Endothelial cell of umbilical vein (primary cell): ENCODE measurements around the gene ECPAS. TPM values are rescaled to one million over a fixed set of nuclear protein-coding genes. Genes with fewer than 3 reads are reported as not detected.

ENCODE experiments used
- BruUV-seq: library from RNA; stranded (reverse); fragments of 400-500 nt; replicated peaks from 2 replicates; lab custom pipeline; 2021; lab: Mats Ljungman, UMichigan
- CTCF ChIA-PET: fragments of 300-600, 350-600 bp; sonication (Branson Sonifier 250); formaldehyde crosslinking; loops from one replicate; lab custom pipeline; 2021; ENCODE audit warnings: antibody characterized with exemption, inconsistent platforms; lab: Charles Lee
- POLR2A ChIA-PET: fragments of 300-600, 350-600 bp; sonication (Branson Sonifier 250); formaldehyde crosslinking; loops from one replicate; lab custom pipeline; 2021; ENCODE audit warnings: antibody characterized with exemption, inconsistent platforms; lab: Charles Lee
- DNase-seq: peaks from one replicate; pipeline ENCODE4 v3.0.0-alpha.2; 2011; ENCODE audit warnings: low read depth, low spot score
- FAIRE-seq: peaks from 2 replicates; lab custom pipeline; 2011; peaks lifted over from hg19 to GRCh38; lab: Jason Lieb, UNC
- H2AFZ ChIP-seq: 2 replicates; pipeline ENCODE4 v1.6.0; 2012; ENCODE audit warnings: low read depth, low read length, control low read depth, inconsistent platforms
- H3K27ac ChIP-seq: 2 replicates; pipeline ENCODE4 v1.5.1; 2011; ENCODE audit warnings: low read depth, mild to moderate bottlenecking, control low read depth, low read length, moderate library complexity; ENCODE audit not compliant: insufficient read depth
- H3K27me3 ChIP-seq, 2 experiments: 2 replicates each; pipeline versions ENCODE4 v1.6.0 to v1.6.1; 2011; ENCODE audit warnings: low read length in 2 of 2, mixed read lengths in 1 of 2; ENCODE audit not compliant: control insufficient read depth in 2 of 2, insufficient read depth in 2 of 2
- H3K36me3 ChIP-seq, 2 experiments: 2 replicates in 1 of 2; 3 replicates in 1 of 2; pipeline ENCODE4 v1.5.1; 2011; ENCODE audit warnings: low read length in 2 of 2, mild to moderate bottlenecking in 1 of 2, moderate library complexity in 1 of 2; ENCODE audit not compliant: control insufficient read depth in 2 of 2, insufficient read depth in 2 of 2; ENCODE audit errors: extremely low read depth in 1 of 2
- H3K4me1 ChIP-seq: 3 replicates; pipeline ENCODE4 v1.5.1; 2011; ENCODE audit warnings: mild to moderate bottlenecking, low read length; ENCODE audit not compliant: control insufficient read depth, insufficient read depth; ENCODE audit errors: extremely low read depth
- H3K4me2 ChIP-seq: 2 replicates; pipeline ENCODE4 v1.6.1; 2011; ENCODE audit warnings: low read length, control low read depth, mixed read lengths; ENCODE audit not compliant: insufficient read depth
- H3K4me3 ChIP-seq, 3 experiments: fragments of 200-600 bp in 1 of 3; sonication (generic), shearing (Covaris generic) in 1 of 3; replicated peaks in 1 of 3; 2 replicates each; pipeline ENCODE4 v1.5.1; 2011 to 2016; ENCODE audit warnings: control low read depth in 3 of 3, low read length in 3 of 3, mild to moderate bottlenecking in 2 of 3, inconsistent platforms in 1 of 3, low read depth in 1 of 3, moderate library complexity in 1 of 3; ENCODE audit not compliant: insufficient read depth in 1 of 3
- H3K79me2 ChIP-seq: 2 replicates; pipeline ENCODE4 v1.6.0; 2012; ENCODE audit warnings: low read length, inconsistent platforms; ENCODE audit not compliant: control insufficient read depth, insufficient read depth
- H3K9ac ChIP-seq: replicated peaks from 2 replicates; pipeline ENCODE3; 2011; ENCODE audit warnings: low read length, control low read depth; ENCODE audit not compliant: insufficient read depth; ENCODE audit errors: extremely low read depth
- H3K9me1 ChIP-seq: replicated peaks from 3 replicates; pipeline ENCODE4 v1.6.0; 2011; ENCODE audit warnings: mild to moderate bottlenecking, low read length; ENCODE audit not compliant: control insufficient read depth, insufficient read depth; ENCODE audit errors: extremely low read depth
- H3K9me3 ChIP-seq: replicated peaks from 2 replicates; pipeline ENCODE4 v1.5.1; 2012; ENCODE audit warnings: low read length, inconsistent platforms; ENCODE audit not compliant: control insufficient read depth, insufficient read depth
- H4K20me1 ChIP-seq: replicated peaks from 2 replicates; pipeline ENCODE3; 2011; ENCODE audit warnings: mild to moderate bottlenecking, low read length; ENCODE audit not compliant: control insufficient read depth, insufficient read depth; ENCODE audit errors: extremely low read depth
- EZH2 ChIP-seq: IDR thresholded peaks from 2 replicates; pipeline ENCODE4 v1.6.1; 2012; ENCODE audit warnings: borderline replicate concordance, low read depth, mild to moderate bottlenecking, moderate library complexity, low read length, inconsistent platforms; ENCODE audit not compliant: severe bottlenecking
- FOS ChIP-seq: IDR thresholded peaks from 2 replicates; pipeline ENCODE4 v1.6.1; 2011; ENCODE audit warnings: mild to moderate bottlenecking, low read length, moderate library complexity, borderline replicate concordance; ENCODE audit not compliant: insufficient read depth
- GATA2 ChIP-seq: IDR thresholded peaks from 2 replicates; pipeline ENCODE4 v1.7.0; 2011; ENCODE audit warnings: low read depth, mild to moderate bottlenecking, moderate library complexity, mixed read lengths, low read length; ENCODE audit not compliant: insufficient read length, insufficient read depth
- JUN ChIP-seq: IDR thresholded peaks from 2 replicates; pipeline ENCODE4 v1.6.1; 2011; ENCODE audit warnings: borderline replicate concordance, low read depth; ENCODE audit not compliant: insufficient read length, insufficient read depth
- MAX ChIP-seq: IDR thresholded peaks from 2 replicates; pipeline ENCODE4 v1.6.1; 2011; ENCODE audit not compliant: insufficient read depth, insufficient read length
- MYC ChIP-seq: IDR thresholded peaks from one replicate; pipeline ENCODE4 v1.6.1; 2011; ENCODE audit warnings: mild to moderate bottlenecking, low read depth, low read length
- POLR2A ChIP-seq: IDR thresholded peaks from 2 replicates; pipeline ENCODE4 v1.6.1; 2012; ENCODE audit warnings: low read depth, mild to moderate bottlenecking, control low read depth, low read length
- POLR2AphosphoS5 ChIP-seq: IDR thresholded peaks from 2 replicates; pipeline ENCODE4 v1.6.1; 2012; ENCODE audit warnings: low read depth, mild to moderate bottlenecking, control low read depth, low read length, moderate library complexity; ENCODE audit not compliant: insufficient read depth
- dilution Hi-C: fragments of 300-500 bp; cut with MboI; formaldehyde crosslinking; loops from one replicate; pipeline ENCODE4 v1.15.0; 2019; ENCODE audit warnings: low sequenced_read_pairs; ENCODE audit not compliant: extremely low pct_ligation_motif_present
- intact Hi-C: fragments of 100-400 bp; cut with micrococcal nuclease; formaldehyde crosslinking; loops from one replicate; pipeline ENCODE4 v1.10.0; 2022
- polyA plus RNA-seq, 4 experiments: library from polyadenylated mRNA; depleted of rRNA in 3 of 4; stranded (reverse) in 3 of 4; unstranded in 1 of 4; fragments of >200 nt; gene quantifications; 2 replicates each; pipeline versions ENCODE4 v1.2.1 to v1.2.3, GENCODE V29; 2011 to 2012; ENCODE audit warnings: missing spikeins in 1 of 4
- total RNA-seq: library from RNA; stranded (reverse); gene quantifications from 2 replicates; pipeline ENCODE4 v1.2.3, GENCODE V29; 2021
- TF ChIP-seq, protein P1 (sequence below), 2 donors: IDR thresholded peaks; 1 replicate in 1 of 2; 2 replicates in 1 of 2; pipeline ENCODE4 v1.5.1; 2011; ENCODE audit warnings: low read length in 2 of 2, mild to moderate bottlenecking in 2 of 2, moderate library complexity in 2 of 2, control low read depth in 1 of 2, inconsistent platforms in 1 of 2, low read depth in 1 of 2; ENCODE audit not compliant: insufficient read depth in 1 of 2; ENCODE audit errors: extremely low read depth in 1 of 2

ECPAS gene
- total and polyA plus RNA-seq, 2 donors (not counting 3 experiments of a cell fraction or from before 2014, with no cell fraction given) = 17.9 to 89.3 TPM

DNA sequence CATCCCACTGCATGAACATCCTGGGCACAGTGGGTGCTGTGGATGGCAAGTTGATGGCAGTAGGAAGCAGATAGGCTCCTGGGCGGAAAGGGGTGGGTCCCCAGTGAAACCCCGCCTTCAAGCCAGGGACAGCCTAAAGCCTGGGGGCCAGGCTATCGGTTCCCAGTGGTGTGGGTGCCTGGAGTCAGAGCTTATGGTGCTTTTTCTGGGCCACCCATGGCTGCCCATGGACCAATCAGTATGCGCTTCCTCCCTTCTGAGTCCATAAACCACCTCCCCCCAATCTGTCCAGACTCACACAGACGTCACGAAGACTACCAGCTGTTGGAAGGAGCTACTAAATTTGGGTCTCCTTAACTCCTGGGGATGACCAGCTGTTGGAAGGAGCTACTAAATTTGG is 17.5 kb upstream of the ECPAS start:
- no peaks in the 10 kb centered on the region for H3K27me3 ChIP-seq
- no peaks in the 10 kb centered on the region for H4K20me1 ChIP-seq
- no peak overlapping the region for H3K4me3 ChIP-seq
- no peaks in the 10 kb centered on the region for H3K79me2 ChIP-seq
- ChIA-PET POLR2A (no interaction called here), CTCF (interaction anchor here (1.1 kb wide), 1 partner anchor 14 kb away, joined by 3 read pairs; no protein-coding TSS in a partner anchor)
- no peaks in the 10 kb centered on the region for H3K36me3 ChIP-seq
- dilution Hi-C loops (no loop called here), intact Hi-C loops (no loop called here)
- H3K4me1 ChIP-seq = no peaks in the 10 kb centered on the region
- FAIRE-seq (no peak), DNase-seq (no peak)
- H3K27ac ChIP-seq = no peak overlapping the region
- no peak overlapping the region for H2AFZ ChIP-seq
- H3K9me1 ChIP-seq = no peaks in the 10 kb centered on the region
- H3K4me2 ChIP-seq = no peak overlapping the region
- no TSS peak for BruUV-seq
- no peak overlapping the region for H3K9ac ChIP-seq
- H3K9me3 ChIP-seq = no peaks in the 10 kb centered on the region
- TF ChIP-seq, protein P1, sequence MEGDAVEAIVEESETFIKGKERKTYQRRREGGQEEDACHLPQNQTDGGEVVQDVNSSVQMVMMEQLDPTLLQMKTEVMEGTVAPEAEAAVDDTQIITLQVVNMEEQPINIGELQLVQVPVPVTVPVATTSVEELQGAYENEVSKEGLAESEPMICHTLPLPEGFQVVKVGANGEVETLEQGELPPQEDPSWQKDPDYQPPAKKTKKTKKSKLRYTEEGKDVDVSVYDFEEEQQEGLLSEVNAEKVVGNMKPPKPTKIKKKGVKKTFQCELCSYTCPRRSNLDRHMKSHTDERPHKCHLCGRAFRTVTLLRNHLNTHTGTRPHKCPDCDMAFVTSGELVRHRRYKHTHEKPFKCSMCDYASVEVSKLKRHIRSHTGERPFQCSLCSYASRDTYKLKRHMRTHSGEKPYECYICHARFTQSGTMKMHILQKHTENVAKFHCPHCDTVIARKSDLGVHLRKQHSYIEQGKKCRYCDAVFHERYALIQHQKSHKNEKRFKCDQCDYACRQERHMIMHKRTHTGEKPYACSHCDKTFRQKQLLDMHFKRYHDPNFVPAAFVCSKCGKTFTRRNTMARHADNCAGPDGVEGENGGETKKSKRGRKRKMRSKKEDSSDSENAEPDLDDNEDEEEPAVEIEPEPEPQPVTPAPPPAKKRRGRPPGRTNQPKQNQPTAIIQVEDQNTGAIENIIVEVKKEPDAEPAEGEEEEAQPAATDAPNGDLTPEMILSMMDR (IDR thresholded peaks at IDR 0.05; ENCODE audit: extremely low read depth in 1 of 2, insufficient read depth in 1 of 2, low read depth in 1 of 2, low read length in 2 of 2) = no peak
- TF ChIP-seq MAX (no peak), EZH2 (no peak), MYC (no peak), POLR2AphosphoS5 (no peak), JUN (no peak), POLR2A (no peak), GATA2 (no peak), FOS (no peak)
